CD4-positive, alpha-beta T cell treated with Interleukin-15 for 1 hour (primary cell): ENCODE data around the gene TPGS1.

Source experiments
- DNase-seq: peaks from one replicate; pipeline ENCODE4 v3.0.0-alpha.2; 2020

Gene TPGS1

GRCh38 chr19:542173-542866 lies 35.0 kb downstream of the TPGS1 start:
- DNase-seq, result no peak

- peak; percentile 87 for DNase-seq
Observed at GRCh38 chr19:543910-544608, 36.8 kb downstream of the TPGS1 start, which contains the start of gene GZMM. Gene GZMM, plus strand, starts transcription at chr19:544053. Its CDS starts 19 bp downstream, at chr19:544072.

GRCh38 chr19:547117-547516 lies 39.8 kb downstream of the TPGS1 start:
- no peak for DNase-seq

GRCh38 chr19:547836-548720 lies 40.8 kb downstream of the TPGS1 start:
- DNase-seq, result no peak

- no peak for DNase-seq
Observed at GRCh38 chr19:548886-549830, 41.9 kb downstream of the TPGS1 start.

- no peak for DNase-seq
Observed at GRCh38 chr19:554817-555216, 47.5 kb downstream of the TPGS1 start.

GRCh38 chr19:555474-555808 lies 48.1 kb downstream of the TPGS1 start:
- DNase-seq, result no peak

GRCh38 chr19:556611-557382 lies 49.5 kb downstream of the TPGS1 start:
- no peak for DNase-seq

GRCh38 chr19:558770-559439 lies 51.6 kb downstream of the TPGS1 start:
- no peak for DNase-seq

- no peak for DNase-seq
Observed at GRCh38 chr19:560121-560520, 52.8 kb downstream of the TPGS1 start.

- peak; percentile 47 for DNase-seq
Observed at GRCh38 chr19:566403-566802, 59.1 kb downstream of the TPGS1 start.

GRCh38 chr19:566844-567243 lies 59.5 kb downstream of the TPGS1 start:
- no peak for DNase-seq

GRCh38 chr19:567296-567900 lies 60.1 kb downstream of the TPGS1 start:
- no peak for DNase-seq
